Fibroblast of the aortic adventitia (primary cell): ENCODE measurements around the gene SYPL1. TPM values are rescaled to one million over a fixed set of nuclear protein-coding genes. Genes with fewer than 3 reads are reported as not detected.

ENCODE experiments used
- DNase-seq: peaks from one replicate; pipeline ENCODE4 v3.0.0-alpha.2; 2010; ENCODE audit warnings: low read depth
- H3K4me3 ChIP-seq: 2 replicates; pipeline ENCODE4 v1.5.1; 2011; ENCODE audit warnings: low read depth, mild to moderate bottlenecking, control low read depth, low read length, moderate library complexity
- CTCF ChIP-seq: IDR thresholded peaks from 2 replicates; pipeline ENCODE4 v1.5.1; 2011; ENCODE audit warnings: mild to moderate bottlenecking, low read length, control low read depth, inconsistent platforms; ENCODE audit not compliant: insufficient read depth
- total RNA-seq: library from RNA; depleted of rRNA; stranded (reverse); fragments of >200 nt; gene quantifications from 2 replicates; pipeline ENCODE4 v1.2.3, GENCODE V29; 2012; ENCODE audit warnings: low replicate concordance

Gene SYPL1
- total RNA-seq, 1 donor, result 69.5 TPM

DNA sequence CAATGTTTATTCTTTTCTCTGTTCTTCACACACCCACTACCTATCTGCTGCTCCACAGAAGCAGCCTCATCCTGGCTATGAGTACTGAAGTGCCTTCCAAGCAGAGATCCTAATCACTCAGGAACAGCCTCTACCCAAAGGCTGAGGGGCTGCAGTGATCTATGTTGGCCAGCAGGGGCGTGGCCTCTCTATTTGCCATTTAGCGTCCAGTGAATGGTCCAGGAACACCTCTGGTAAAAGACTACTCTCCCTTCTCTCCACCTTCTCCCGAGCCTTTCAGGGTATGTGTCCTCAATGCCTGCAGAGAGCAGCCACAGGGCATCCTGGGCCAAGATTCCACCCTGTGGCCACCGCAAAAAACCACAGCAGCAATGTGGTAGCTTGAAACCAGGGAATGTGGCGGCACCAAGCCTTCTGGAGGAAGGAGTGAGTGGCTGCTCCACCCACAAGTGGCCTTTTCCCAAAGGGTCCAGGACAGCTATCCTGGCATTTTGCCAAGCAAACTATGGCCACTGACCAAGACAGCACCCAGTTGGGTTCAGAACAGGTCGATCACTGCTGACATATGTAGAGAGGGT lies 70.9 kb downstream of the SYPL1 start:
- peak; percentile 77 for TF ChIP-seq CTCF
- DNase-seq, result peak; percentile 40
- H3K4me3 ChIP-seq, result no peak overlapping the region

Other genes with a start within 250 kb of the SYPL1 start
- gene ATXN7L1, start 235.7 kb downstream of the SYPL1 start, total RNA-seq, result 2.7 and 13.8 TPM in 2 replicates
- 14.0 and 19.6 TPM in 2 replicates for gene CDHR3, start 149.0 kb downstream of the SYPL1 start, total RNA-seq
- 78.8 and 84.4 TPM in 2 replicates for gene NAMPT, start 172.7 kb upstream of the SYPL1 start, total RNA-seq